Bronchial epithelial cell (primary cell): ENCODE data around the gene SGSH. TPM values are rescaled to one million over a fixed set of nuclear protein-coding genes. Genes with fewer than 3 reads are reported as not detected.

ENCODE experiments used
- DNase-seq: peaks from one replicate; pipeline ENCODE4 v3.0.0-alpha.2; 2010; ENCODE audit warnings: low read depth
- FAIRE-seq: peaks from 2 replicates; lab custom pipeline; 2011; peaks lifted over from hg19 to GRCh38; lab: Jason Lieb, UNC
- H3K27me3 ChIP-seq: 2 replicates; pipeline ENCODE4 v1.5.1; 2011; ENCODE audit warnings: low read length; ENCODE audit not compliant: control insufficient read depth, insufficient read depth
- H3K36me3 ChIP-seq: 2 replicates; pipeline ENCODE4 v1.5.1; 2011; ENCODE audit warnings: low read length; ENCODE audit not compliant: control insufficient read depth, insufficient read depth
- H3K4me3 ChIP-seq: 2 replicates; pipeline ENCODE4 v1.5.1; 2011; ENCODE audit warnings: mild to moderate bottlenecking, low read depth, low read length, control low read depth
- total RNA-seq: library from RNA; depleted of rRNA; stranded (reverse); fragments of >200 nt; gene quantifications from 2 replicates; pipeline ENCODE4 v1.2.1, GENCODE V29; 2014
- TF ChIP-seq, protein P1 (sequence below): IDR thresholded peaks from 2 replicates; pipeline ENCODE4 v1.5.1; 2011; ENCODE audit warnings: mild to moderate bottlenecking, moderate library complexity, low read length, control low read depth, inconsistent platforms; ENCODE audit not compliant: insufficient read depth, severe bottlenecking

Gene SGSH
- total RNA-seq, 1 donor from 2014 or later = 6.1 TPM

DNA sequence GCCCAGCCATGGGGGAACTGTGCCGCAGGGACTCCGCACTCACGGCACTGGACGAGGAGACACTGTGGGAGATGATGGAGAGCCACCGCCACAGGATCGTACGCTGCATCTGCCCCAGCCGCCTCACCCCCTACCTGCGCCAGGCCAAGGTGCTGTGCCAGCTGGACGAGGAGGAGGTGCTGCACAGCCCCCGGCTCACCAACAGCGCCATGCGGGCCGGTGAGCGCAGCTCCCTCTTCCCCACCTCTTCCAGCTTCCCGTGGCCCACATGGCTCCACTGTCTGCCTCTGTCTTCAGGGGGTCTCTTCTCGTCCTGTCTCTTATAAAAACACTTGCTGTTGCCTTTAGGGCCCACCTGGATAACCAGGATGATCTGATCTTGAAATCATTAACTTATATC, 38.7 kb downstream of the SGSH start:
- no peak for DNase-seq
- TF ChIP-seq, protein P1, sequence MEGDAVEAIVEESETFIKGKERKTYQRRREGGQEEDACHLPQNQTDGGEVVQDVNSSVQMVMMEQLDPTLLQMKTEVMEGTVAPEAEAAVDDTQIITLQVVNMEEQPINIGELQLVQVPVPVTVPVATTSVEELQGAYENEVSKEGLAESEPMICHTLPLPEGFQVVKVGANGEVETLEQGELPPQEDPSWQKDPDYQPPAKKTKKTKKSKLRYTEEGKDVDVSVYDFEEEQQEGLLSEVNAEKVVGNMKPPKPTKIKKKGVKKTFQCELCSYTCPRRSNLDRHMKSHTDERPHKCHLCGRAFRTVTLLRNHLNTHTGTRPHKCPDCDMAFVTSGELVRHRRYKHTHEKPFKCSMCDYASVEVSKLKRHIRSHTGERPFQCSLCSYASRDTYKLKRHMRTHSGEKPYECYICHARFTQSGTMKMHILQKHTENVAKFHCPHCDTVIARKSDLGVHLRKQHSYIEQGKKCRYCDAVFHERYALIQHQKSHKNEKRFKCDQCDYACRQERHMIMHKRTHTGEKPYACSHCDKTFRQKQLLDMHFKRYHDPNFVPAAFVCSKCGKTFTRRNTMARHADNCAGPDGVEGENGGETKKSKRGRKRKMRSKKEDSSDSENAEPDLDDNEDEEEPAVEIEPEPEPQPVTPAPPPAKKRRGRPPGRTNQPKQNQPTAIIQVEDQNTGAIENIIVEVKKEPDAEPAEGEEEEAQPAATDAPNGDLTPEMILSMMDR = no peak
- no peak overlapping the region for H3K4me3 ChIP-seq
- no peaks in the 10 kb centered on the region for H3K27me3 ChIP-seq
- FAIRE-seq = no peak
- H3K36me3 ChIP-seq = no peaks in the 10 kb centered on the region

DNA sequence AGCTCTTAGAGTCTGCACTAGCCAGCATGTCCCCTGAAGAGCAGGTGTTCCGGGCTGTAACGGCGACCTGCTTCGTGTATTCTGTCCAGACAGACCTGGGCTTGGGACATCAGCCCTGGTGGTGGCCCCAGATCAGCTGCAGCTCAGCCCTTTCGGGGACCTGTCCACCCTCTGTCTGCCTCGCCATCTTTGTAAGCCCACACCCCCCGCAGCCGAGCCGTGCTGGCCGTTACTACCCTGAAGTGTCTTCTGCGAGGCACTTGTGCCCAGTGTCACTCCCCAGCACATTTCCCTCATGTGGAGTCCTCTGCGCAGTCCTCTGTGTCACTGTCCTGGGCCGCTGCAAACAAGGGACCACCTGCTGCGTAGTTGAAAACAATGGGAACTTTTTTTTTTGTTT, 39.9 kb downstream of the SGSH start:
- DNase-seq = no peak
- Histone ChIP-seq H3K27me3 (no peaks in the 10 kb centered on the region), H3K4me3 (no peak overlapping the region), H3K36me3 (no peaks in the 10 kb centered on the region)
- no peak for FAIRE-seq
- TF ChIP-seq, protein P1 = no peak

DNA sequence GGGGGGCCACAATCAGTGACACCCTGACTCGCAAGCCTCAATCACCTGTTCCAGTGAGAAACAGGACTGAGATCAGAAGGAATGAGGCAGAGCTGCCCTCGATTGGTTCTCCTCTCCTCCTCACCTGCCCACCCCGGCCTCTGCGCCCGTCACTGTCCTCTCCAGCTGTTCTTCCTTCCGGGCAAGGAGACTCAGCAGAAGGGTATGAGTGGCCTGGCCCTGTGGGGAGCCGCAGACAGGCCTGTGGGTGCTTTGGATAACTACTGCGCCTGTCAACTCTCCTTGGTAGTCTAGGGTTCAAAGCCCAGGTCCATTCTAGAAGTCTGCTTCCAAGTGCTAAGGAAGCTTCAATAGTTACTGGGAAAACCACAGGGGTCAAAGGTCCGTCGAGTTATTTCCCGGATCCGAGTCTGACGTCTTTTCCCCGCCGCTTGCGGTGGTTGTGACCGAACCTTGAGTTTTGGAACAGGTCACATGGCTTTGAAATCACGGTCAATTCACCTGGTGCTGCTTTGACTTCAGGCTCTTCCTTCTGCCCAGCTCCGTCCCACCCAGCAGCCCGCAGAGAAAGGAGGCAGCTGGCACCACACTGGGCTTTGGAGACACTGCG, 42.0 kb downstream of the SGSH start:
- FAIRE-seq (no peak), DNase-seq (no peak)
- Histone ChIP-seq H3K27me3 (no peaks in the 10 kb centered on the region), H3K36me3 (no peaks in the 10 kb centered on the region), H3K4me3 (no peak overlapping the region)
- TF ChIP-seq, protein P1 = no peak

DNA sequence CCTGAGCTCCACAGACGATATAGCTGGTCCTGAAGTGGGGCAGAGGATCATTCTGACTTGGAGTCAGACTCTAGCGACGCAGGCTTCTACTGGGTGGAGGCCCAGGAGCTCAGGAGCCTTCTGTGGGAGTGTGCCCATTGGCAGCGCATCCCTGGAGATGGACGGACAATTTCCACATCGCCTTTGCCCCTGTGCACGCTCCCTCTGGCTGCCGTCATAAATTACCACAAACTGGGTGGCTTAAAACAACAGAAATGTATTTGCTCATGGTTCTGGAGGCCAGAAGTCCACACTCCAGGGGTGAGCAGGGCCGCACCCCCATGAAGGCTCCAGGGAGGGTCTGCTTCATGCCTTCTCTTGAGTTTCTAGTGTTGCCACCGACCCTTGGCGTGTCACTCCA, 43.4 kb downstream of the SGSH start:
- Histone ChIP-seq H3K4me3 (no peak overlapping the region), H3K27me3 (no peaks in the 10 kb centered on the region), H3K36me3 (no peaks in the 10 kb centered on the region)
- TF ChIP-seq, protein P1 = no peak
- FAIRE-seq = no peak
- DNase-seq = no peak

DNA sequence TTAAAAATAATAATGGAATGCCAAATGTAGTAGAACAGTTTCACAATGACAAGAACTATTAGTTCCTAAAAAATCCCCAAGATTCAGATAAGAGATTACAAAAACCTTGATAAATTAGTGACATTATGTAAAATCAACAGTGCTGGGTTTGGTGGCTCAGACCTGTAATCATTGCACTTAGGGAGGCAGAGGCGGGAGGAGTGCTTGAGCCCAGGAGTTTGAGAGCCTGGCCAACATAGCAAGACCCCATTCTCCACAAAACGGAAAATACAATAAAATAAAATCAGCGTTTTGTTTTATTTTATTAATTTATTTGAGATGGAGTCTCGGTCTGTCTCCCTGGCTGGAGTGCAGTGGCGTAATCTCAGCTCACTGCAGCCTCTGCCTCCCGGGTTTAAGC, 46.2 kb downstream of the SGSH start:
- H3K36me3 ChIP-seq = no peaks in the 10 kb centered on the region
- TF ChIP-seq, protein P1 = no peak
- DNase-seq (no peak), FAIRE-seq (no peak)
- H3K4me3 ChIP-seq = no peak overlapping the region
- H3K27me3 ChIP-seq = no peaks in the 10 kb centered on the region

DNA sequence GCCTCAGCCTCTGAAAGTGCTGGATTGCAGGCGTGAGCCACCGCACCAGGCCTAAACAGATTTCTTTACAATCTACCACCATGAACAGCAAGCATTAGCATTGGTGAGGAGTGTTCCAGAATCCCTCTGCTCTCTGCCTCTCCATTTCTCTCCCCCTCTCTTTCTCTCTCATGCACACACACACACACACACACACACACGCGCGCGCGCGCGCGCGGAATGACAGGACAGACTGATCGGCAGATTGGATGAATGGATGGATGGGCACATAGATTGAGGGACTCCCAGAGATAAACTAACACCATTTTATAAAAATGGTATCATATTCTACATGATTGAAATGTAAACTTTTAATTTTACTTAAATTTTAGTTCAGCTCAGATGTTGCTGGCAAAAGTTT, 47.0 kb downstream of the SGSH start:
- DNase-seq = no peak
- TF ChIP-seq, protein P1 = no peak
- no peaks in the 10 kb centered on the region for H3K27me3 ChIP-seq
- FAIRE-seq = no peak
- no peaks in the 10 kb centered on the region for H3K36me3 ChIP-seq
- H3K4me3 ChIP-seq = no peak overlapping the region
